Right hindlimb (tissue), 1 donor: ENCODE data around the gene MTAP.

Source experiments
- DNase-seq: peaks from one replicate; pipeline ENCODE4 v3.0.0-alpha.2; 2018

MTAP gene

DNA sequence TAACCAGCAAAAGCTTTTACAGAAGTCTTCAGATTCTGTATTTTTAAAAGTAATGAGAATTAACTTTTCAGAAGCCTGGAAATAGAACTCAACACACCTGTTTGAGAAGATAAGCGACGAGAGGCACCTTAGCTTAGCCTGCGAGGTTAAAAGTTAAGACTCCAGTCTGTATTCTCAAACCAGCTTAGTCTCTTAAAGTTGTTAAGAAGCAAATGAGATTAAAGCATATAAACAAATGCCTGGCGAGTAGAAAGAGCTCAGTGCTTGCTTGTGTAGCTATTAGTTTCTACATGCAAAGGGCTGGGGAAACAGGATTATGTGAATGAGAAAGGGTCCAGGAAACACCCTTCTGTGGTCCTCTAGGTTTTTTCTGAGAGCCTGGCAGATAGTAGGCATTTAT lies 51.7 kb downstream of the MTAP start:
- DNase-seq, result no peak

DNA sequence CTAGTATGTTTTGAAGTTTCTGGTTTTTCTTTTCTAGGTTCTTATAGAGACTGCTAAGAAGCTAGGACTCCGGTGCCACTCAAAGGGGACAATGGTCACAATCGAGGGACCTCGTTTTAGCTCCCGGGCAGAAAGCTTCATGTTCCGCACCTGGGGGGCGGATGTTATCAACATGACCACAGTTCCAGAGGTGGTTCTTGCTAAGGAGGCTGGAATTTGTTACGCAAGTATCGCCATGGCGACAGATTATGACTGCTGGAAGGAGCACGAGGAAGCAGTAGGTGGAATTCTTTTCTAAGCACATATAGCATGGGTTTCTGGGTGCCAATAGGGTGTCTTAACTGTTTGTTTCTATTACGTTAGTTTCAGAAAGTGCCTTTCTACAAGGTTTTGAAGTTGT lies 52.2 kb downstream of the MTAP start:
- DNase-seq, result no peak

- no peak for DNase-seq
These were observed 54.1 kb downstream of the MTAP start for GRCh38 chr9:21856301-21857094.

DNA sequence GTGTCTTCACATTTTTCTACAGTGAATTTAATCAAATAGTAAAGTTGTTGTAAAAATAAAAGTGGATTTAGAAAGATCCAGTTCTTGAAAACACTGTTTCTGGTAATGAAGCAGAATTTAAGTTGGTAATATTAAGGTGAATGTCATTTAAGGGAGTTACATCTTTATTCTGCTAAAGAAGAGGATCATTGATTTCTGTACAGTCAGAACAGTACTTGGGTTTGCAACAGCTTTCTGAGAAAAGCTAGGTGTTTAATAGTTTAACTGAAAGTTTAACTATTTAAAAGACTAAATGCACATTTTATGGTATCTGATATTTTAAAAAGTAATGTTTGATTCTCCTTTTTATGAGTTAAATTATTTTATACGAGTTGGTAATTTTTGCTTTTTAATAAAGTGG lies 60.4 kb downstream of the MTAP start:
- no peak for DNase-seq

GRCh38 chr9:21864505-21864904 lies 62.1 kb downstream of the MTAP start:
- no peak for DNase-seq

- DNase-seq, result no peak
These were observed 63.9 kb downstream of the MTAP start for GRCh38 chr9:21866302-21866701.

GRCh38 chr9:21871256-21871975 lies 69.0 kb downstream of the MTAP start:
- no peak for DNase-seq

- DNase-seq, result no peak
These were observed 70.3 kb downstream of the MTAP start for GRCh38 chr9:21872696-21873095.

GRCh38 chr9:21873540-21874221 lies 71.2 kb downstream of the MTAP start:
- no peak for DNase-seq

GRCh38 chr9:21875893-21876292 lies 73.5 kb downstream of the MTAP start:
- DNase-seq, result no peak

- no peak for DNase-seq
These were observed 81.2 kb downstream of the MTAP start for GRCh38 chr9:21883642-21884041.

- DNase-seq, result no peak
These were observed 87.2 kb downstream of the MTAP start for GRCh38 chr9:21889673-21890072.

DNA sequence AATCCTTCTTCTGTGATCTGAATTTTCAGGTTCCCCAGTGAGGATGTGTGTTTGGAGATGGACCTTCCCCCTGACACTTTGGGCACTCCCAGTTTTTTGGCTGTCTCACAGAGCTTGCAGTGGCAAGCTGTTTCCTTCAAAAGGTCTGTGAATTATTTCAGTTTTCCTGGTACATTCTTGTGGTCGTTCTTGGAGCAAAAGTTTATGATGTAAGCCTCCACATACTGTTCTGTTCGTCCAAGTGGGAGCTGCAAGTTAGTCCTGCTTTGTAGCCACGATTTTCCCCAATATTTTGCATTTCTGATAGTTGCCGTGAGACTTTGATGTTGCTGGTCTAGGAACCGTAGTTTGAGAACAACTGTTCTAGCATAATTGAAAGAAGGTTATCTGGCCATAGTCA lies 88.3 kb downstream of the MTAP start:
- DNase-seq, result no peak

- DNase-seq, result no peak
These were observed 99.1 kb downstream of the MTAP start for GRCh38 chr9:21901546-21901945.

GRCh38 chr9:21902136-21902535 lies 99.7 kb downstream of the MTAP start:
- DNase-seq, result no peak

DNA sequence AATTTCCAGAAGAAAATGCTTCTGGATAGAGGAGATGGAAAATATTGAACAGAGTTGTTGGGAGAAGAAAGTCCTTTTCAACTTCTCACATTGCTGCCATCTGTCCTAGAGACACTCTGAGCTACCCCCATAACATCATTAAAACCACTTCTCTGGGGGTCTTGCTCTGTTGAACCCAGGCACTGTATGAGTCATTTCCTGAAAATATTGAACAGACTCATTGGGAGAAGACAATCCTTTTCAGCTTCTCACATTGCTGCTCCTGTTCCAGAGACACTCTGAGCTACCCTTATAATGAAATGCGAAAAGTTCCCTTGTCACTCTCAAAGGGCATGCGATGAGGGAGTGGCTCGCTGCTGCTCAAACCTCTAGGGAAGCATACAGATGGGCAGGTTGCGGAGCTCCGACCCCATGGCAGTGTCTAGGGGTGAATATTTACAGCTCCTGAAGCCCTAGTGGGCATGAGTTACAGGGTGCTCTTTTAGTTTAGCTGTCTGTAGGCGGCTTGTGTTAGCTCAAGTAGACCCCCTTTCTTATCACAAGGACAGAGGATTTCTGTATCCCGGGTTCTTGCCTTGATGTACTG lies 101.0 kb downstream of the MTAP start:
- no peak for DNase-seq

DNA sequence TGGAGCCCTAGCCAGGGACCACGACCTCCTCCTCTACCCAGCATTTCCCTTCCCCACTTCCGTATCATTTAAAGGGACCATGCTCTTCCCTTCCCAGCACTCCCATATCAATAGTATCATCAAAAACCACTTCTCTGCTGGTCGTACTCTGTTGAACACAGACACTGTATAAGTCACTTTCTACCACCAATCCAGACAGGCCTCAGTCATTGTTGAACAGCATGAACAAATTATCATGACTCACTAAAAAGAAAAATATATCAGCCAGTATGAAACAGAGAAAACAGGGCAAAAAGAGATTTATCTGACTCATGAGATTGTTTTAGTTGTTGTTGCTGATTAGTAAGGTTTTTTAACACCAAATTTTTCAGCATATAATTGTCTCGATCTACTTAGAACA lies 101.9 kb downstream of the MTAP start:
- no peak for DNase-seq

- DNase-seq, result no peak
These were observed 102.3 kb downstream of the MTAP start for GRCh38 chr9:21904776-21905175.

DNA sequence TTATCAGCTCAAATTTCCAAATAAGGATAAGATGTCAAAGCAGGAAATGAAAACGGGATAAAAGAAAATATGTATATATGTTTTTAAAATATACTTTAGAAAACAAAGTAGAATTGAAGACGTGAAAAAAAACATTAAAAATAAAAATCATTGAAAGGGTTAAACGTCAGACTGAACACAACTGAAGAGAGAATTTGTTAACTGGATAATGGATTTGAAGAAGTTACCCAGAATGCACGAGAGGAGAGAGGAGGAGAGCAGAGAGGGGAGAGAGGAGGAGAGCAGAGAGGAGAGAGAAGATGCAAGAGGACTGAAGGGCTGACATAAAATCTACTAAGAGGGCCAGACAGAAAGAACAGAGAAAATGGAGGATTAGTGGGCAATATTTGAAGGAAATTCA lies 103.8 kb downstream of the MTAP start:
- no peak for DNase-seq

DNA sequence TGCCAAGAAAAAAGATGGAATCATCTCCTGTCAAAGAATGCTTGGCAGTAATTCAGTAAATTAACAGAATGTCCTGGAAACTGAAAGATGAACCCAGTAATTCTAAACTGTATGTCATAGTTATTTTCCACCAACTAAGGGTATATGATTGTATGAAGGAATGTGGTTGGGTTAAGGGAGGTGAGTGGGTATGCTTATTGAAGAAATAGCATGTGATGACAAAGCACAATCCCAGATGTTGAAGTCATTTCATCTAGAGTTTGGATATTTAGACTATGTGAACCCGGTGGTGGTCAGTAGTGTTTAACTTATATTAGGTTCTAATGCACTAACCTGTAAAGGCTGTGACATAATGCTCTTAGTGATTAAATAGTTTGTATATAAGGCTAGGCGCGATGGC lies 104.4 kb downstream of the MTAP start:
- no peak for DNase-seq

DNA sequence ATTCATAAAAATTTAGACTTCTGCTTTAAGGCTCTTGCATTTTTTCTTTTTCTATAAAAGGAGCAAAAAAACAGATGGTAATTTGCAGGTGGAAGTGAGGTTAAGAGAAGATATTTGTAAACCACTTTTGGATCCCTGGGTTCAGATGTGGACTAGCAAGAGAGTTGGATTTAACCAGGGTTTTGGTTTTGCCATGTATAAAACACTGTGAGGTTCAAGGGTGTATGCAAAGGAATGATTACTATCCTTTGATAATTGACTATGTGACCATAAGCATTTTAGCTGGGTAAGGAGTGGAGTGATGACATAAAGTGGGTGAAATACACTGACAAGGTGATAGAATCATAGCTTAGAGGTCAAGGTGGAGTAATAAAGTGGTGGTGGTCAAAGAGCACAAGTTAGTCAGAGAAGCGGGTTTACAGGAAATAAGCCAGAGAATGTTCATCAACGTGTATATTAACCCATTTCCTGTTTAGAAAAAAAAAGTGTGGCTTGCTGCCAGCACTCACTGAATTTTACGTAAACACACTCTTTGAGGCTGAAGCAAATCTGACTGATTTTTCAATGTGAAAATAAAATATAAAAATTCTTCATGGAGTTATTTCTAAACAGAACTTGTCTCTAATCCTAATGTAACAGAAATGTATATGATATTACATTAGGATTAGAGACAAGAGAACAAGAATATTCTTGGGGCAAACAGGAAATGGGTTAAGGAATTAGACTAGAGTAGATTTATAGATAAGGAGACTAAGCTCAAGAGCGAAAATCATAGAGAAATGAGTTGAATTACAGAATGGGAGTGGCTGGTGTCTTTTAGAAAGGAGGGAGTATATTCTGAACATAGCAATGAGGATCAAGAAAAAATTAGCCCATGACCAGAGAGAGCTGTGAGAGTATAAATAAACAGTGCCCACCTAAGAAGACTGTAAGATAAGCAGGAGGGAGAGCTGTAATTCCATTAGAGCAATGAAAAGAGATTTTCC lies 117.2 kb downstream of the MTAP start:
- no peak for DNase-seq

- DNase-seq, result no peak
These were observed 121.3 kb downstream of the MTAP start for GRCh38 chr9:21923694-21924093.
